ENCODE results near the gene S100A4.
"Not testable (repeated sequence)": the region's sequence is repeated elsewhere in the genome, so short reads cannot be mapped to it uniquely, and the experiment has no call there.

S100A4 gene

GRCh38 chr1:153545067-153546055, at the start of gene S100A4:
TSS of gene S100A4 (minus strand) at chr1:153545806. CDS start at chr1:153544794, 1,012 bp downstream.
- peak; percentile 86 for DNase-seq (ENCODE audit: low read depth)
- TF ChIP-seq CTCF (conservative IDR thresholded peaks at IDR 0.05; ENCODE audit: low read depth, low read length) = no peak
- no peak within 1 kb of the TSS for H3K4me3 ChIP-seq (ENCODE audit: low read depth, low read length)

- H3K4me3 ChIP-seq (ENCODE audit: low read depth, low read length) = no peak overlapping the region
- DNase-seq (ENCODE audit: low read depth) = no peak
- TF ChIP-seq CTCF (conservative IDR thresholded peaks at IDR 0.05; ENCODE audit: low read depth, low read length) = no peak
Measured at GRCh38 chr1:153592748-153593147, 47.1 kb upstream of the S100A4 start.

- no peak overlapping the region for H3K4me3 ChIP-seq (ENCODE audit: low read depth, low read length)
- DNase-seq (ENCODE audit: low read depth) = no peak
- no peak for TF ChIP-seq CTCF (conservative IDR thresholded peaks at IDR 0.05; ENCODE audit: low read depth, low read length)
Measured at GRCh38 chr1:153588482-153588881, 42.9 kb upstream of the S100A4 start.

GRCh38 chr1:153588033-153588432, 42.4 kb upstream of the S100A4 start:
- not testable (repeated sequence) for DNase-seq (ENCODE audit: low read depth); H3K4me3 ChIP-seq (ENCODE audit: low read depth, low read length)

DNA sequence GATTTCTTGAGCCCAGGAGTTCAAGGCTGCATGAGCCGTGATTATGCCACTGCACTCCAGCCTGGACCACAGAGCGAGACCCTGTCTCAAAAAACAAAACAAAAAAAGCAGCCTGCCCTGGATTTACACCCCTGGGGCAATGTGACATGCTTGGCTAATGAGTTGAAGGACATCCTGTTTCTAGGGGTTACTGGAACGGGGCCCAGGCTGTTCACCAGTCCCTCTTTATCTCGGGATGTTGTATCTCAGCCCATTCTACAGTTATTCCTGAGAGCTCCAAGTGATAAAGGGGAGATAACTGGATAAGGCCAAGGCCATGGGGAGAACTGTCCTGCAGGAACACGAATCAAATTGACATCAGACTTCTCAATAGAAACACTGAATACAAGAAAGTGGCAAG, 41.7 kb upstream of the S100A4 start:
- DNase-seq (ENCODE audit: low read depth) = no peak
- H3K4me3 ChIP-seq (ENCODE audit: low read depth, low read length) = no peak overlapping the region
- TF ChIP-seq CTCF (conservative IDR thresholded peaks at IDR 0.05; ENCODE audit: low read depth, low read length) = no peak

DNA sequence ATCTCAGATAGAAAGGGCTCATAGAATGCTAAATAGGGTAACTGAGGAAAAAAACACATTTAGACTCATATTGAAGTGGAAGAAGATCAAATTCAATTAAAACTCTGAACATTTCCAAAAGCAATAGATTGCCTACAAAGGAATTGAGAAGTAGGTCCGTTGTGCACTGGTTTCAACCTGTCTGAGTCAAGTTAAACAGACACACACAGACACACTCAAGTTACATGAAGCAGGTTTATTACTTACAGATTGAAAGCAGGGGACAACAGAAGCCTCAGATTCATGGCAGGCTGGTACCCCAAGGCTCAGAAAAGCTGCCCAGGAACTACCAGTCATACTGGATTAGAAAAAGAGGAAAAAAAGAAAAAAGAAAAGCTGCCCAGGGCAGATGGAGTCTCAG, 40.7 kb upstream of the S100A4 start:
- DNase-seq (ENCODE audit: low read depth) = no peak
- H3K4me3 ChIP-seq (ENCODE audit: low read depth, low read length) = no peak overlapping the region
- no peak for TF ChIP-seq CTCF (conservative IDR thresholded peaks at IDR 0.05; ENCODE audit: low read depth, low read length)

DNA sequence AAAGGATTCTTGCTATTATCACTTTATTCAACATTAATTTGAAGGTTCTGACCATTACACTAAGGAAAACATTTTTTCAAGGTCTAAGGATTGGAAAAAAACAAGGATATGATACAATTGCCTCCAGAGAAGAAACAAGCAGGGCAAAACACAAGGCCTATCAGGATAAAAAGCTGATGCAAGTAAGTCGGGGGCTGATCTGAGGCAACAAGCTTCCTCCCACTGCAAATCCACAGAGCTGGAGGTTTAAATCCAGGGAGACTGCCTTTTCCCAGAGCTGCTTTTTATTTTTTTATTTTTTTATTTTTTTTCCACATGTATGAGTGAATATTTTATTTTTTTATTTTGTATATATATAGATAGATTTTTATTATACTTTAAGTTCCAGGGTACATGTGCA, 39.4 kb upstream of the S100A4 start:
- H3K4me3 ChIP-seq (ENCODE audit: low read depth, low read length) = no peak overlapping the region
- no peak for TF ChIP-seq CTCF (conservative IDR thresholded peaks at IDR 0.05; ENCODE audit: low read depth, low read length)
- no peak for DNase-seq (ENCODE audit: low read depth)
